NCI-H2227 treated with DMSO at 0.1 percent for 48 hours (cell line): ENCODE data around the gene CHST9.
"Not testable (repeated sequence)": the region's sequence is repeated elsewhere in the genome, so short reads cannot be mapped to it uniquely, and the experiment has no call there.

ENCODE experiments used
- DNase-seq: peaks from one replicate; lab custom pipeline; 2025; lab: John Stamatoyannopoulos, UW

Gene CHST9

GRCh38 chr18:27004056-27004829, 180.9 kb downstream of the CHST9 start:
- no peak for DNase-seq

- no peak for DNase-seq
Measured at GRCh38 chr18:26999797-27000196, 185.3 kb downstream of the CHST9 start.

GRCh38 chr18:26993568-26993967, 191.5 kb downstream of the CHST9 start:
- no peak for DNase-seq

- DNase-seq, result no peak
Measured at GRCh38 chr18:26992926-26993325, 192.2 kb downstream of the CHST9 start.

GRCh38 chr18:26989842-26990241, 195.3 kb downstream of the CHST9 start:
- no peak for DNase-seq

GRCh38 chr18:26981360-26982082, 203.6 kb downstream of the CHST9 start:
- no peak for DNase-seq

- DNase-seq, result no peak
Measured at GRCh38 chr18:26978812-26979341, 206.2 kb downstream of the CHST9 start.

- no peak for DNase-seq
Measured at GRCh38 chr18:26977781-26978180, 207.3 kb downstream of the CHST9 start.

GRCh38 chr18:26976206-26976605, 208.9 kb downstream of the CHST9 start:
- no peak for DNase-seq

- not testable (repeated sequence) for DNase-seq
Measured at GRCh38 chr18:26972549-26972948, 212.6 kb downstream of the CHST9 start.

GRCh38 chr18:26971409-26971808, 213.7 kb downstream of the CHST9 start:
- DNase-seq, result no peak

GRCh38 chr18:26970637-26971036, 214.5 kb downstream of the CHST9 start:
- no peak for DNase-seq

GRCh38 chr18:26965206-26965605, 219.9 kb downstream of the CHST9 start:
- no peak for DNase-seq

- DNase-seq, result no peak
Measured at GRCh38 chr18:26963292-26963691, 221.8 kb downstream of the CHST9 start.

- DNase-seq, result no peak
Measured at GRCh38 chr18:26961839-26962238, 223.3 kb downstream of the CHST9 start.

GRCh38 chr18:26960911-26961310, 224.2 kb downstream of the CHST9 start:
- no peak for DNase-seq

- DNase-seq, result no peak
Measured at GRCh38 chr18:26956863-26957262, 228.2 kb downstream of the CHST9 start.

GRCh38 chr18:26948703-26949102, 236.4 kb downstream of the CHST9 start:
- no peak for DNase-seq

- no peak for DNase-seq
Measured at GRCh38 chr18:26943906-26944305, 241.2 kb downstream of the CHST9 start.

GRCh38 chr18:26941584-26941983, 243.5 kb downstream of the CHST9 start:
- no peak for DNase-seq

GRCh38 chr18:26940744-26941398, 244.2 kb downstream of the CHST9 start:
- no peak for DNase-seq

- no peak for DNase-seq
Measured at GRCh38 chr18:26931659-26932058, 253.4 kb downstream of the CHST9 start.

GRCh38 chr18:26930630-26931029, 254.5 kb downstream of the CHST9 start:
- no peak for DNase-seq
